ENCODE data around the gene AP1S2.
"Not testable (repeated sequence)": the region's sequence is repeated elsewhere in the genome, so short reads cannot be mapped to it uniquely, and the experiment has no call there.

Gene AP1S2

DNA sequence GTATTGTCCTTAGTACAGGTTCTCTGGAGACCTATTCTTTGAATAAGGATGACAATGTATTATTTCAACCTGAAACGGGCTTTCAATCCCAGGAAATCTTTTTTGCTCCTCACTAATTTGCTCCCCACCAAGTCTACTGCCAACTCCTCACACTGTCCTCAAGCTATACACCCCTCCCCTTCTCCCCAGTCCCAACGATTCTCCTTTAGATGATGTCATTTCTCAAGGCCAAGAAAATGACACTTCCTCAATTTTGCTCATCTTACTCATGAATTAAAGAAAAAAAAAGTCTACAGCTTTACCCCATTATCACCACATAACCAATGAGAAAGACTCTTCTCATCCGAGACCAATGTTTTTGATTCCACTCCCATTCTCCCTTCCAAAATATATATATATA lies 20.6 kb downstream of the AP1S2 start:
- H3K4me3 ChIP-seq (ENCODE audit: low read depth, low read length), result no peak overlapping the region
- TF ChIP-seq CTCF (IDR thresholded peaks at IDR 0.05; ENCODE audit: insufficient read depth, low read length, missing control alignments), result no peak
- ChIA-PET CTCF (interaction anchor here (1.0 kb wide), 1 partner anchor 100 kb away, joined by 3 read pairs; no protein-coding TSS in a partner anchor), POLR2A (no interaction called here)
- no peak for DNase-seq (ENCODE audit: low read depth, low spot score)

DNA sequence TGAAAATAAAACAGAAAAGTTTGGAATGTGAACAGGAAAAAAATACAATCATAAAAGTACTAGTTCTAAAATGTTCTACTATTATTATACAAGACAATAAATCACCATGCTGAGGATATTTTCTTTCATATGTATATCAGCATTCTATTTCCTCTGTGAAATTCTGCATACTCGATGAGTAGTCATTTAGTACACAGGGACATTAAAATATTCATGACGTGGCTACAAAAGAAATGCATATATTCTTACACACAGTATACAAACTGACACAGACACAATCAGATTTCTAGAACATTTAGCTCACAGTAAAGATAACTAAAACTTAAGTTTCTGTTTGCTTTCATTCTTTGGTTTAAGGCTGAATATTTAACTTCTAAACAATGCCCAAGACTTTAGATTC lies 23.3 kb downstream of the AP1S2 start:
- H3K4me3 ChIP-seq (ENCODE audit: low read depth, low read length); POLR2A ChIA-PET; DNase-seq (ENCODE audit: low read depth, low spot score); CTCF ChIA-PET: not testable (repeated sequence)

GRCh38 chrX:15829217-15829616 lies 25.4 kb downstream of the AP1S2 start:
- ChIA-PET POLR2A (no interaction called here), CTCF (no interaction called here)
- no peak for TF ChIP-seq CTCF (IDR thresholded peaks at IDR 0.05; ENCODE audit: insufficient read depth, low read length, missing control alignments)
- no peak for DNase-seq (ENCODE audit: low read depth, low spot score)
- no peak overlapping the region for H3K4me3 ChIP-seq (ENCODE audit: low read depth, low read length)

DNA sequence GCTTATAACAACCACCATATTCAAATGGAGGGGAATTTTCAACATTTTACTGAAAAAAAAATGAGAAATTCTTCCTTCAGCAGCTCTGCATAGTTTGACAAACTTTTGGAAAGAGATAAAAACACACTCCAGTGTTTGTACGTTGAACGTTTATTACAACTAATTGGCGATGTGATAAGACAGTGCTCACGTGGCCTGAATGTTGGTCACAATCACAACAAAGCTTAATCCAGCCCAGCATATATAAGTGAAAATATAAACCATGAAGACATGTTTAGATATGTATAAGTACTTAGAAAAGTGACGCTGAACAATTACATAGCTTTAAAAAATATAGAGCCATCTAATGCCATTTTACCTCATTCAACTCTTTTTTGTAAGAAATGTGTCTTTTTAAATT lies 28.7 kb downstream of the AP1S2 start:
- no peak for DNase-seq (ENCODE audit: low read depth, low spot score)
- no peak for TF ChIP-seq CTCF (IDR thresholded peaks at IDR 0.05; ENCODE audit: insufficient read depth, low read length, missing control alignments)
- H3K4me3 ChIP-seq (ENCODE audit: low read depth, low read length), result no peak overlapping the region
- ChIA-PET CTCF (no interaction called here), POLR2A (no interaction called here)

DNA sequence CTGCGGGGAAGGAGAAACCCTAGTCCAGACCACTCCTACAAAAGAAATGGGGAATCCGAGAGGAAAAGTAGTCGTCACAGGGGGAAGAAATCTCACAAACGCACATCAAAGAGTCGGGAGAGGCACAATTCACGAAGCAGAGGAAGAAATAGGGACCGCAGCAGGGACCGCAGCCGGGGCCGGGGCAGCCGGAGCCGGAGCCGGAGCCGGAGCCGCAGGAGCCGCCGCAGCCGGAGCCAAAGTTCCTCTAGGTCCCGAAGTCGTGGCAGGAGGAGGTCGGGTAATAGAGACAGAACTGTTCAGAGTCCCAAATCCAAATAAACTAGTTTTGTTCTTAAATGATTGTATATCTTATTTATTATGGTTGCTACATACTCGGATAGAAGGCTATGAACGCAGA lies 31.7 kb downstream of the AP1S2 start:
- DNase-seq (ENCODE audit: low read depth, low spot score), result no peak
- ChIA-PET POLR2A (no interaction called here), CTCF (no interaction called here)
- H3K4me3 ChIP-seq (ENCODE audit: low read depth, low read length), result no peak overlapping the region
- no peak for TF ChIP-seq CTCF (IDR thresholded peaks at IDR 0.05; ENCODE audit: insufficient read depth, low read length, missing control alignments)

DNA sequence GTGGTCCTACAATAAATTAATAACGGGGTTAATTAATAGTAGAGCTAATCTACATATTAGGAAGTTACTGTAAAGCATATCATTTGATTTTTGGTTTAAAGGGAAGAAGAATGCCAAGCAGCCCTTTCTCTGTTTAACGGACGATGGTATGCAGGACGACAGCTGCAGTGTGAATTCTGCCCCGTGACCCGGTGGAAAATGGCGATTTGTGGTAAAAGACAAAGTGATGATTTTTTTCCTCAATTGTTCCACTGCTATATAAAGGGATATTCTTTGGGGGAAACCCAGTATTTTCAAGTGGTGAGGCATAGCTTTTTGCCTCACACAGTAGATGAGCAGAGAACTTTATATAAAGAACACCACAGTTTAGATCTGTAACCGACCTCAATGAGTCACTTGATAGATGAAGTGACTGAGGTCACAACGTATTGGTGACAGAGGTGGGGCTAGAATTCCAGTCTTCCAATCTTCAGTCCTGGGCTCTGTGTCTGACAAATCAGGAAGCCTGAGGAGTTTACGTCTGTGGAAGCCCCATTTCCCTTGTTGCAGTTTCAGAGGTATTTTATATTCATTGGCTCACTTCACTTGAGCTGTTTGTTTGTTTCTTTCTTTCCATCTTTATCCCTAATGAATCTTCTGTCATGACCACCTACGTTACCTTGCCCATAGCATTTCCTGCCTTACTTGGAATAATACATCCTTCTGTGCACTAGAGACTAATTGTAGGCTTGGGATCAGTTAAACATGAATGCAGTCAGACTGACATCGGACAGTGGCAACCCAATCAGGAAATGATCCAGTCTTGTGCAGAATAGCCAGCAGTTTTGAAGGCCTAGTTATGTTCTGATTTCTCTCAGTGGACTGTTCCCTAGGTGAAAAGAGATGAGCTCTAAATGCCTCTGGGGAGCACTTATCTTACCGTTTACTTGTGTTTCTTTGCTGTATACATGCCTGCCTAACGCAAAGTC lies 34.2 kb downstream of the AP1S2 start:
- CTCF ChIA-PET, result no interaction called here
- POLR2A ChIA-PET, result interaction anchor here (0.6 kb wide), 1 partner anchor 893 kb away, joined by 3 read pairs; no protein-coding TSS in a partner anchor
- TF ChIP-seq CTCF (IDR thresholded peaks at IDR 0.05; ENCODE audit: insufficient read depth, low read length, missing control alignments), result no peak
- DNase-seq (ENCODE audit: low read depth, low spot score), result no peak
- H3K4me3 ChIP-seq (ENCODE audit: low read depth, low read length), result no peak overlapping the region

DNA sequence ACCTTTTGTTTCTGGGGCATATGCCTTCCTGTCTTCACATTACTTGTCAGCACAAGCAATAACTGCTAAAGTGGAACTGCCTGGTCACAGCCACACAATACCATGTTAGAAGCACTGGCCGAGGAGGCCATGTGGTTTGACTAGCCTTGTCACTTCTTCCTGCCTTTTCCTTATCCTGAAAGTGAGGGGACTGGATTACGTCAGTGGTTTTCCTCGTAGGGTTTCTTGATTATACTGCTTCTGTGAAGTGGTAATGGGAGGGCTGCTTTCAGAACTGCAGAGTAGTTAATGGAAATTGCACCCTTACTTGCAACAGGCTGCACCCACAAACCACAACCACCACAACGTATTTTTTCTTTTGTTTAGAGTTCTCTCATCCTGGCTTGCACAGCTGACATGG lies 37.7 kb downstream of the AP1S2 start:
- CTCF ChIA-PET, result interaction anchor here (1.4 to 1.6 kb wide), 2 partner anchors 13 to 32 kb away, joined by 3 to 5 read pairs; no protein-coding TSS in a partner anchor
- DNase-seq (ENCODE audit: low read depth, low spot score), result no peak
- POLR2A ChIA-PET, result no interaction called here
- H3K4me3 ChIP-seq (ENCODE audit: low read depth, low read length), result no peak overlapping the region
- TF ChIP-seq CTCF (IDR thresholded peaks at IDR 0.05; ENCODE audit: insufficient read depth, low read length, missing control alignments), result no peak
